ENCODE results near the gene TOR1B. TPM values are rescaled to one million over a fixed set of nuclear protein-coding genes. Genes with fewer than 3 reads are reported as not detected.
"Not testable (repeated sequence)": the region's sequence is repeated elsewhere in the genome, so short reads cannot be mapped to it uniquely, and the experiment has no call there.

The TOR1B gene
- polyA plus RNA-seq, 4 donors, result 7.0 to 22.9 (median 16.9) TPM

GRCh38 chr9:129779560-129780190 lies 23.3 kb upstream of the TOR1B start:
- Histone ChIP-seq H3K9me3 (ENCODE audit: control insufficient read depth in 2 of 2, insufficient read depth in 1 of 2, low read depth in 1 of 2, low read length in 1 of 2) (peaks cover 0 to 2% of the 10 kb centered on the region in 2 donors), H3K36me3 (ENCODE audit: control insufficient read depth in 3 of 3, insufficient read depth in 2 of 3, low read depth in 1 of 3, low read length in 3 of 3) (no peaks in the 10 kb centered on the region), H3K27ac (ENCODE audit: low read depth in 1 of 3, low read length in 2 of 3) (no peak overlapping the region), H3K27me3 (ENCODE audit: control insufficient read depth in 3 of 3, insufficient read depth in 3 of 3, low read length in 3 of 3) (peaks cover 0 to 5% (median 3%) of the 10 kb centered on the region in 3 donors), H3K4me3 (ENCODE audit: low read depth in 1 of 3, low read length in 3 of 3) (no peak overlapping the region), H3K4me1 (ENCODE audit: control insufficient read depth in 3 of 3, insufficient read depth in 2 of 3, low read depth in 1 of 3, low read length in 2 of 3) (peaks cover 0 to 5% (median 0%) of the 10 kb centered on the region in 3 donors)
- DNase-seq, result no peak
- WGBS, 3 donors, result 88 to 96% (median 92%) methylated on average over 6 to 7 of the region's 7 CpGs
- FAIRE-seq, result no peak

GRCh38 chr9:129781131-129781530 lies 21.9 kb upstream of the TOR1B start:
- H3K27me3 ChIP-seq (ENCODE audit: control insufficient read depth in 3 of 3, insufficient read depth in 3 of 3, low read length in 3 of 3), result peaks cover 0 to 5% (median 3%) of the 10 kb centered on the region in 3 donors
- H3K4me1 ChIP-seq (ENCODE audit: control insufficient read depth in 3 of 3, insufficient read depth in 2 of 3, low read depth in 1 of 3, low read length in 2 of 3), result peaks cover 0 to 5% (median 0%) of the 10 kb centered on the region in 3 donors
- FAIRE-seq (no peak), DNase-seq (no peak)
- WGBS, 3 donors, result 70 to 82% (median 76%) methylated on average over 8 of the region's 8 CpGs
- H3K36me3 ChIP-seq (ENCODE audit: control insufficient read depth in 3 of 3, insufficient read depth in 2 of 3, low read depth in 1 of 3, low read length in 3 of 3), result no peaks in the 10 kb centered on the region
- H3K27ac ChIP-seq (ENCODE audit: low read depth in 1 of 3, low read length in 2 of 3), result no peak overlapping the region
- peaks cover 0 to 2% of the 10 kb centered on the region in 2 donors for H3K9me3 ChIP-seq (ENCODE audit: control insufficient read depth in 2 of 2, insufficient read depth in 1 of 2, low read depth in 1 of 2, low read length in 1 of 2)
- H3K4me3 ChIP-seq (ENCODE audit: low read depth in 1 of 3, low read length in 3 of 3), result no peak overlapping the region

- Histone ChIP-seq H3K4me3 (ENCODE audit: low read depth in 1 of 3, low read length in 3 of 3) (no peak overlapping the region), H3K4me1 (ENCODE audit: control insufficient read depth in 3 of 3, insufficient read depth in 2 of 3, low read depth in 1 of 3, low read length in 2 of 3) (peaks cover 0 to 1% (median 0%) of the 10 kb centered on the region in 3 donors), H3K27me3 (ENCODE audit: control insufficient read depth in 3 of 3, insufficient read depth in 3 of 3, low read length in 3 of 3) (peaks cover under 1 to 4% (median 3%) of the 10 kb centered on the region in 3 donors), H3K27ac (ENCODE audit: low read depth in 1 of 3, low read length in 2 of 3) (no peak overlapping the region), H3K36me3 (ENCODE audit: control insufficient read depth in 3 of 3, insufficient read depth in 2 of 3, low read depth in 1 of 3, low read length in 3 of 3) (no peaks in the 10 kb centered on the region), H3K9me3 (ENCODE audit: control insufficient read depth in 2 of 2, insufficient read depth in 1 of 2, low read depth in 1 of 2, low read length in 1 of 2) (peaks cover 0 to 2% of the 10 kb centered on the region in 2 donors)
- no peak for DNase-seq
- 64 to 68% (median 65%) methylated on average over 5 of the region's 5 CpGs for WGBS, 3 donors
- no peak for FAIRE-seq
Observed at GRCh38 chr9:129781981-129782380, 21.0 kb upstream of the TOR1B start.

- Histone ChIP-seq H3K27me3 (ENCODE audit: control insufficient read depth in 3 of 3, insufficient read depth in 3 of 3, low read length in 3 of 3) (peaks cover 0 to 4% (median 2%) of the 10 kb centered on the region in 3 donors), H3K27ac (ENCODE audit: low read depth in 1 of 3, low read length in 2 of 3) (no peak overlapping the region), H3K36me3 (ENCODE audit: control insufficient read depth in 3 of 3, insufficient read depth in 2 of 3, low read depth in 1 of 3, low read length in 3 of 3) (no peaks in the 10 kb centered on the region), H3K4me1 (ENCODE audit: control insufficient read depth in 3 of 3, insufficient read depth in 2 of 3, low read depth in 1 of 3, low read length in 2 of 3) (no peaks in the 10 kb centered on the region), H3K4me3 (ENCODE audit: low read depth in 1 of 3, low read length in 3 of 3) (no peak overlapping the region), H3K9me3 (ENCODE audit: control insufficient read depth in 2 of 2, insufficient read depth in 1 of 2, low read depth in 1 of 2, low read length in 1 of 2) (peaks cover 0 to 2% of the 10 kb centered on the region in 2 donors)
- WGBS, 3 donors, result 29 to 35% (median 33%) methylated on average over 14 of the region's 14 CpGs
- peak; percentile 68 to 78 for DNase-seq
- no peak for FAIRE-seq
Observed at GRCh38 chr9:129783516-129784361, 19.2 kb upstream of the TOR1B start.

GRCh38 chr9:129784970-129785369 lies 18.0 kb upstream of the TOR1B start:
- 71 to 76% (median 72%) methylated on average over 11 of the region's 11 CpGs for WGBS, 3 donors
- not testable (repeated sequence) for H3K4me3 ChIP-seq (ENCODE audit: low read depth in 1 of 3, low read length in 3 of 3); FAIRE-seq

GRCh38 chr9:129785866-129786265 lies 17.1 kb upstream of the TOR1B start:
- peaks cover 0 to 4% (median 2%) of the 10 kb centered on the region in 3 donors for H3K27me3 ChIP-seq (ENCODE audit: control insufficient read depth in 3 of 3, insufficient read depth in 3 of 3, low read length in 3 of 3)
- WGBS, 3 donors, result 88 to 100% (median 91%) methylated on average over 1 of the region's 1 CpG
- H3K4me1 ChIP-seq (ENCODE audit: control insufficient read depth in 3 of 3, insufficient read depth in 2 of 3, low read depth in 1 of 3, low read length in 2 of 3), result no peaks in the 10 kb centered on the region
- H3K9me3 ChIP-seq (ENCODE audit: control insufficient read depth in 2 of 2, insufficient read depth in 1 of 2, low read depth in 1 of 2, low read length in 1 of 2), result no peaks in the 10 kb centered on the region
- no peak overlapping the region for H3K27ac ChIP-seq (ENCODE audit: low read depth in 1 of 3, low read length in 2 of 3)
- DNase-seq (no peak), FAIRE-seq (no peak)
- no peak overlapping the region for H3K4me3 ChIP-seq (ENCODE audit: low read depth in 1 of 3, low read length in 3 of 3)
- no peaks in the 10 kb centered on the region for H3K36me3 ChIP-seq (ENCODE audit: control insufficient read depth in 3 of 3, insufficient read depth in 2 of 3, low read depth in 1 of 3, low read length in 3 of 3)

More at GRCh38 chr9:129784970-129785369, 18.0 kb upstream of the TOR1B start:
- not testable (repeated sequence) for H3K27me3 ChIP-seq (ENCODE audit: control insufficient read depth in 3 of 3, insufficient read depth in 3 of 3, low read length in 3 of 3); H3K4me1 ChIP-seq (ENCODE audit: control insufficient read depth in 3 of 3, insufficient read depth in 2 of 3, low read depth in 1 of 3, low read length in 2 of 3); H3K36me3 ChIP-seq (ENCODE audit: control insufficient read depth in 3 of 3, insufficient read depth in 2 of 3, low read depth in 1 of 3, low read length in 3 of 3); H3K9me3 ChIP-seq (ENCODE audit: control insufficient read depth in 2 of 2, insufficient read depth in 1 of 2, low read depth in 1 of 2, low read length in 1 of 2); H3K27ac ChIP-seq (ENCODE audit: low read depth in 1 of 3, low read length in 2 of 3); DNase-seq

- Histone ChIP-seq H3K27ac (ENCODE audit: low read depth in 1 of 3, low read length in 2 of 3) (no peak overlapping the region), H3K4me1 (ENCODE audit: control insufficient read depth in 3 of 3, insufficient read depth in 2 of 3, low read depth in 1 of 3, low read length in 2 of 3) (no peaks in the 10 kb centered on the region), H3K9me3 (ENCODE audit: control insufficient read depth in 2 of 2, insufficient read depth in 1 of 2, low read depth in 1 of 2, low read length in 1 of 2) (no peaks in the 10 kb centered on the region), H3K4me3 (ENCODE audit: low read depth in 1 of 3, low read length in 3 of 3) (no peak overlapping the region), H3K36me3 (ENCODE audit: control insufficient read depth in 3 of 3, insufficient read depth in 2 of 3, low read depth in 1 of 3, low read length in 3 of 3) (no peaks in the 10 kb centered on the region), H3K27me3 (ENCODE audit: control insufficient read depth in 3 of 3, insufficient read depth in 3 of 3, low read length in 3 of 3) (peaks cover 0 to 4% (median 2%) of the 10 kb centered on the region in 3 donors)
- WGBS, 3 donors, result 43 to 69% (median 54%) methylated on average over 10 of the region's 10 CpGs
- FAIRE-seq (no peak), DNase-seq (no peak)
Observed at GRCh38 chr9:129786481-129786880, 16.5 kb upstream of the TOR1B start.

- WGBS, 3 donors, result 86 to 89% (median 87%) methylated on average over 8 of the region's 8 CpGs
- FAIRE-seq (no peak), DNase-seq (no peak)
- Histone ChIP-seq H3K4me3 (ENCODE audit: low read depth in 1 of 3, low read length in 3 of 3) (no peak overlapping the region), H3K36me3 (ENCODE audit: control insufficient read depth in 3 of 3, insufficient read depth in 2 of 3, low read depth in 1 of 3, low read length in 3 of 3) (no peaks in the 10 kb centered on the region), H3K27ac (ENCODE audit: low read depth in 1 of 3, low read length in 2 of 3) (no peak overlapping the region), H3K27me3 (ENCODE audit: control insufficient read depth in 3 of 3, insufficient read depth in 3 of 3, low read length in 3 of 3) (peaks cover 0 to 12% (median 2%) of the 10 kb centered on the region in 3 donors), H3K4me1 (ENCODE audit: control insufficient read depth in 3 of 3, insufficient read depth in 2 of 3, low read depth in 1 of 3, low read length in 2 of 3) (no peaks in the 10 kb centered on the region), H3K9me3 (ENCODE audit: control insufficient read depth in 2 of 2, insufficient read depth in 1 of 2, low read depth in 1 of 2, low read length in 1 of 2) (no peaks in the 10 kb centered on the region)
Observed at GRCh38 chr9:129794549-129794948, 8.4 kb upstream of the TOR1B start.
